Trophoblast cell (in vitro differentiated cells and primary cell): ENCODE results near the gene MAP2K5.

ENCODE experiments used
- DNase-seq, 2 donors: peaks; one replicate each; pipeline ENCODE4 v3.0.0-alpha.2; 2016
- H2AFZ ChIP-seq: 2 replicates; pipeline ENCODE4 v1.6.1; 2013; ENCODE audit warnings: low read length, moderate library complexity, mild to moderate bottlenecking; ENCODE audit not compliant: insufficient read depth, poor library complexity
- H2AK5ac ChIP-seq: 2 replicates; pipeline ENCODE4 v1.6.1; 2013; ENCODE audit warnings: mild to moderate bottlenecking, low read length
- H2BK120ac ChIP-seq: 2 replicates; pipeline ENCODE4 v1.6.1; 2013; ENCODE audit warnings: low read length, mild to moderate bottlenecking, moderate library complexity; ENCODE audit not compliant: insufficient read depth, poor library complexity
- H2BK12ac ChIP-seq: 2 replicates; pipeline ENCODE4 v1.6.1; 2013; ENCODE audit warnings: mild to moderate bottlenecking, low read length, moderate library complexity
- H2BK5ac ChIP-seq: 2 replicates; pipeline ENCODE4 v1.6.1; 2013; ENCODE audit warnings: low read length, low read depth, moderate library complexity, mild to moderate bottlenecking; ENCODE audit not compliant: poor library complexity
- H3K14ac ChIP-seq: 2 replicates; pipeline ENCODE4 v1.6.1; 2013; ENCODE audit warnings: mild to moderate bottlenecking, low read length
- H3K18ac ChIP-seq: 2 replicates; pipeline ENCODE4 v1.6.1; 2013; ENCODE audit warnings: mild to moderate bottlenecking, low read length
- H3K23ac ChIP-seq: 2 replicates; pipeline ENCODE4 v1.6.1; 2013; ENCODE audit warnings: low read length
- H3K27ac ChIP-seq: 2 replicates; pipeline ENCODE4 v1.5.1; 2013; ENCODE audit warnings: low read depth, mild to moderate bottlenecking, inconsistent platforms, low read length, moderate library complexity
- H3K27me3 ChIP-seq: 2 replicates; pipeline ENCODE4 v1.6.1; 2013; ENCODE audit warnings: inconsistent platforms, mild to moderate bottlenecking, low read length, moderate library complexity; ENCODE audit not compliant: insufficient read depth
- H3K36me3 ChIP-seq, 2 experiments: 1 replicate in 1 of 2; 2 replicates in 1 of 2; pipeline ENCODE4 v1.6.1; 2013; ENCODE audit warnings: low read length in 2 of 2, mild to moderate bottlenecking in 2 of 2, moderate library complexity in 1 of 2; ENCODE audit not compliant: insufficient read depth in 2 of 2, control insufficient read depth in 1 of 2
- H3K4ac ChIP-seq: 2 replicates; pipeline ENCODE4 v1.6.1; 2013; ENCODE audit warnings: low read depth, mild to moderate bottlenecking, low read length, moderate library complexity
- H3K4me1 ChIP-seq, 2 experiments: 1 replicate in 1 of 2; 2 replicates in 1 of 2; pipeline ENCODE4 v1.6.1; 2013; ENCODE audit warnings: low read length in 2 of 2, mild to moderate bottlenecking in 2 of 2, moderate library complexity in 1 of 2; ENCODE audit not compliant: insufficient read depth in 2 of 2, control insufficient read depth in 1 of 2
- H3K4me2 ChIP-seq: 2 replicates; pipeline ENCODE4 v1.6.1; 2013; ENCODE audit warnings: inconsistent platforms, mild to moderate bottlenecking, low read length, moderate library complexity
- H3K4me3 ChIP-seq: 2 replicates; pipeline ENCODE4 v1.5.1; 2013; ENCODE audit warnings: mild to moderate bottlenecking, low read depth, low read length, inconsistent platforms
- H3K79me1 ChIP-seq: one replicate; pipeline ENCODE4 v1.6.1; 2013; ENCODE audit warnings: low read length
- H3K79me2 ChIP-seq: 2 replicates; pipeline ENCODE4 v1.6.1; 2013; ENCODE audit warnings: low read length, mild to moderate bottlenecking; ENCODE audit not compliant: control insufficient read depth, insufficient read depth, poor library complexity
- H3K9ac ChIP-seq: 2 replicates; pipeline ENCODE4 v1.6.1; 2013; ENCODE audit warnings: mild to moderate bottlenecking, low read length
- H3K9me3 ChIP-seq: 2 replicates; pipeline ENCODE4 v1.6.1; 2013; ENCODE audit warnings: low read depth, mild to moderate bottlenecking, control low read depth, inconsistent platforms, low read length; ENCODE audit not compliant: insufficient read depth
- H4K12ac ChIP-seq: 2 replicates; pipeline ENCODE4 v1.6.1; 2013; ENCODE audit warnings: low read depth, mild to moderate bottlenecking, low read length, moderate library complexity
- H4K8ac ChIP-seq: 2 replicates; pipeline ENCODE4 v1.6.1; 2013; ENCODE audit warnings: low read depth, mild to moderate bottlenecking, low read length, moderate library complexity
- H4K91ac ChIP-seq: one replicate; pipeline ENCODE4 v1.6.1; 2013; ENCODE audit warnings: low read depth, mild to moderate bottlenecking, low read length, moderate library complexity
- WGBS: extraction: QIAGEN DNeasy Blood & Tissue Kit; methylation state at CpG from one replicate; pipeline ENCODE4 v1.1.7; 2013; ENCODE audit warnings: missing lambda C conversion rate; ENCODE audit not compliant: insufficient read length, insufficient coverage; ENCODE audit errors: extremely low coverage; 5-methylcytosine and 5-hydroxymethylcytosine counted together

Gene MAP2K5

GRCh38 chr15:67833710-67834511 is 291.4 kb downstream of the MAP2K5 start:
- Histone ChIP-seq H2BK120ac (no peak overlapping the region), H3K79me2 (no peaks in the 10 kb centered on the region), H3K4me2 (peak overlapping the region; percentile 65), H4K8ac (no peak overlapping the region), H3K27me3 (peaks cover 65% of the 10 kb centered on the region), H3K4me1 (peaks cover 10 to 20% of the 10 kb centered on the region in 2 experiments), H2BK5ac (no peak overlapping the region), H3K18ac (no peak overlapping the region), H3K23ac (no peak overlapping the region), H4K91ac (no peak overlapping the region), H3K9me3 (peaks cover 6% of the 10 kb centered on the region), H3K4me3 (peak overlapping the region; percentile 51), H2AK5ac (no peak overlapping the region), H3K36me3 (no peaks in the 10 kb centered on the region), H3K4ac (no peak overlapping the region), H3K27ac (no peak overlapping the region), H4K12ac (no peak overlapping the region), H3K14ac (no peak overlapping the region), H3K9ac (no peak overlapping the region), H3K79me1 (no peaks in the 10 kb centered on the region), H2BK12ac (no peak overlapping the region), H2AFZ (peak overlapping the region; percentile 33)
- DNase-seq: peak in 1 of 2 donors; percentile 43
- no CpG with 5 or more reads among the region's 44 CpGs for WGBS

DNA sequence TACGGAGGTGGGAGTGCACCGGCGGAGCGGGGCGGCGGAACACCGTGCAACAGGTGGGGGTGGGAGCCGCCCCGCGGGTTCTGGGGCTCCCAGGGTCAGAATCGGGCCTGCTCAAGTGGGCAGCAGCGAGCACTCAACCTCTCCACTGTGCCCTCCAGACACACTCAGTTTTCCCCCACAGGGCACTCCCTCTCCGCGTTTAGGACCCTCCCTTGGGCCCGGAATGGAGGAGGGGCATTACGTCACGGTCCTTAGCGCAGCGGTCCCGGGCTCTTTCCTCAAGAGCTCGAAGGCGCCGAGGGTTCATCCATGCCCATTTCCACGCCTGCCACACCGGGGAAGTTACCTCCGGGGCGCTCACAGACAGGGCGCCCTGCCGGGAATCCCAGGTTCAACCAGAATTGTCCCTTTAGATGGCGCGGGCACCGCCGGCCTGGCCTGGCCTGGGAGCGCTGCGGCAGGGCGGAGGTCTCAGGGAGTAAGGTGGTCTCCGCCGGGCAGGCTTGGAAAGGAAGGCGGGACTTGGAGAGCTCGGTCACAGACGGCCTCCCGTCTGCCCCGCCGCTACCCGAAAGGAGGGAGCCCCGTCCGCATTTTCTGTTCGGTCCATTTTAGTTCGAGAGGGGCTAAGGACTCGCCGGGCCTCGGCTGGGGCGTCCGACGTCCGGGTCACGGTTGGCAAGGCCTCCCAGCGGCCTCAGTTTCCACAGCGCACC is 292.2 kb downstream of the MAP2K5 start:
- Histone ChIP-seq H2AK5ac (no peak overlapping the region), H3K4me2 (peak overlapping the region; percentile 59), H2BK120ac (no peak overlapping the region), H3K4me1 (peaks cover 10 to 19% of the 10 kb centered on the region in 2 experiments), H3K27ac (no peak overlapping the region), H3K9me3 (peaks cover 5% of the 10 kb centered on the region), H3K18ac (no peak overlapping the region), H3K36me3 (no peaks in the 10 kb centered on the region), H4K12ac (no peak overlapping the region), H2AFZ (peak overlapping the region; percentile 30), H3K23ac (no peak overlapping the region), H4K8ac (no peak overlapping the region), H3K4ac (no peak overlapping the region), H3K9ac (no peak overlapping the region), H4K91ac (no peak overlapping the region), H3K27me3 (peaks cover 57% of the 10 kb centered on the region), H2BK5ac (no peak overlapping the region), H3K14ac (no peak overlapping the region), H3K79me1 (no peaks in the 10 kb centered on the region), H3K4me3 (no peak overlapping the region), H2BK12ac (no peak overlapping the region), H3K79me2 (no peaks in the 10 kb centered on the region)
- DNase-seq: no peak
- no CpG with 5 or more reads among the region's 59 CpGs for WGBS

- no CpG with 5 or more reads among the region's 59 CpGs for WGBS
- DNase-seq: no peak
- peaks cover 4% of the 10 kb centered on the region for H3K79me1 ChIP-seq
- H2AFZ ChIP-seq: no peak overlapping the region
- H3K27me3 ChIP-seq: peaks cover 49% of the 10 kb centered on the region
- no peak overlapping the region for H3K4ac ChIP-seq
- H3K4me2 ChIP-seq: peak overlapping the region; percentile 59
- H3K18ac ChIP-seq: no peak overlapping the region
- no peak overlapping the region for H2BK12ac ChIP-seq
- H3K4me1 ChIP-seq: peaks cover 10 to 19% of the 10 kb centered on the region in 2 experiments
- no peak overlapping the region for H4K12ac ChIP-seq
- H3K23ac ChIP-seq: no peak overlapping the region
- no peaks in the 10 kb centered on the region for H3K36me3 ChIP-seq
- H3K79me2 ChIP-seq: peaks cover 2% of the 10 kb centered on the region
- H4K8ac ChIP-seq: no peak overlapping the region
- no peak overlapping the region for H2AK5ac ChIP-seq
- no peak overlapping the region for H3K27ac ChIP-seq
- no peak overlapping the region for H3K9ac ChIP-seq
- no peak overlapping the region for H4K91ac ChIP-seq
- H3K4me3 ChIP-seq: no peak overlapping the region
- H3K14ac ChIP-seq: no peak overlapping the region
- H2BK5ac ChIP-seq: no peak overlapping the region
- no peak overlapping the region for H2BK120ac ChIP-seq
- H3K9me3 ChIP-seq: peaks cover 3% of the 10 kb centered on the region
Observed at GRCh38 chr15:67835297-67836133, 293.0 kb downstream of the MAP2K5 start.

DNA sequence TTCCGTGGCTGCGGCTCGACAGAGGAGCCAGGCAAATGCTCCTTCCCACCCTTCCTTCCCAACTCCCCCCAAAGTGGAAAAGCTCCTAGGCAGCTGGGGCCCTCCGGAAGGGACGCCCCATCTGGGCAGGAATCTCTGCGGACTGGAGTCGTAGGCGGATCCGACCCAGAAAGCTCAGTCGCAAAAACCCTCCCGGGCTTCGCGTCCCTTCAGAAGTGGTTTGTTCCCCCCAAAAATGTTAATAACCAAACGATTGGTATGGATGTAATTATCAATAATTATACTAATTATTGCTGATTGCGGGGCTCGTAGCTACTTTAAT is 293.6 kb downstream of the MAP2K5 start:
- peaks cover 43% of the 10 kb centered on the region for H3K27me3 ChIP-seq
- no CpG with 5 or more reads among the region's 16 CpGs for WGBS
- no peak overlapping the region for H2AK5ac ChIP-seq
- no peak overlapping the region for H4K91ac ChIP-seq
- H4K12ac ChIP-seq: no peak overlapping the region
- H3K4ac ChIP-seq: no peak overlapping the region
- DNase-seq: no peak
- no peak overlapping the region for H2BK5ac ChIP-seq
- H3K9ac ChIP-seq: no peak overlapping the region
- H3K79me2 ChIP-seq: peaks cover 2% of the 10 kb centered on the region
- no peak overlapping the region for H2BK120ac ChIP-seq
- no peak overlapping the region for H3K14ac ChIP-seq
- no peak overlapping the region for H3K4me3 ChIP-seq
- H2BK12ac ChIP-seq: no peak overlapping the region
- no peak overlapping the region for H3K18ac ChIP-seq
- H4K8ac ChIP-seq: no peak overlapping the region
- H3K4me1 ChIP-seq: peaks cover 10 to 22% of the 10 kb centered on the region in 2 experiments
- peak overlapping the region; percentile 59 for H3K4me2 ChIP-seq
- no peak overlapping the region for H3K23ac ChIP-seq
- no peak overlapping the region for H2AFZ ChIP-seq
- H3K27ac ChIP-seq: no peak overlapping the region
- H3K9me3 ChIP-seq: peaks cover 2% of the 10 kb centered on the region
- H3K79me1 ChIP-seq: peaks cover 5% of the 10 kb centered on the region
- no peaks in the 10 kb centered on the region for H3K36me3 ChIP-seq
